H1 (cell line): Measurements from ENCODE around the gene C12orf75. TPM values are rescaled to one million over a fixed set of nuclear protein-coding genes. Genes with fewer than 3 reads are reported as not detected.
A peak's percentile ranks its signal among the peaks of the same experiment; 100 is the strongest.

Experiments used
- CTCF ChIA-PET: fragments of 300-600 bp; sonication (Branson Sonifier 250); formaldehyde crosslinking; loops from one replicate; lab custom pipeline; 2021; ENCODE audit not compliant: partially characterized antibody; lab: Charles Lee
- POLR2A ChIA-PET: fragments of 300-600 bp; sonication (Branson Sonifier 250); formaldehyde crosslinking; loops from one replicate; lab custom pipeline; 2021; ENCODE audit warnings: inconsistent platforms; ENCODE audit not compliant: partially characterized antibody; lab: Charles Lee
- DNase-seq, 2 experiments: peaks; one replicate each; pipeline versions ENCODE4 v3.0.0 to v3.0.0-alpha.2; 2010 to 2022; ENCODE audit warnings: low spot score in 2 of 2, low read depth in 1 of 2, mixed read lengths in 1 of 2
- FAIRE-seq: peaks from 2 replicates; lab custom pipeline; 2011; peaks lifted over from hg19 to GRCh38; lab: Jason Lieb, UNC
- H2AFZ ChIP-seq: 2 replicates; pipeline ENCODE4 v1.8.1; 2012; ENCODE audit warnings: low read length, inconsistent platforms
- H2AK5ac ChIP-seq: 2 replicates; pipeline ENCODE4 v1.6.1; 2013; ENCODE audit warnings: low read depth, low read length
- H2BK120ac ChIP-seq: replicated peaks from 2 replicates; pipeline ENCODE3; 2013; ENCODE audit warnings: low read depth, low read length, inconsistent platforms
- H2BK12ac ChIP-seq: 2 replicates; pipeline ENCODE4 v1.6.1; 2013; ENCODE audit warnings: low read depth, low read length
- H2BK15ac ChIP-seq: 2 replicates; pipeline ENCODE4 v1.6.1; 2013; ENCODE audit warnings: low read length
- H2BK20ac ChIP-seq: 2 replicates; pipeline ENCODE4 v1.6.1; 2013; ENCODE audit warnings: low read length
- H2BK5ac ChIP-seq: 2 replicates; pipeline ENCODE4 v1.6.1; 2013; ENCODE audit warnings: low read depth, low read length
- H3K14ac ChIP-seq: 2 replicates; pipeline ENCODE4 v1.6.1; 2013; ENCODE audit warnings: inconsistent platforms; ENCODE audit not compliant: insufficient read length
- H3K18ac ChIP-seq: 2 replicates; pipeline ENCODE4 v1.6.1; 2013; ENCODE audit warnings: low read length; ENCODE audit errors: extremely low read depth
- H3K23ac ChIP-seq: 2 replicates; pipeline ENCODE4 v1.6.1; 2013; ENCODE audit warnings: inconsistent platforms; ENCODE audit not compliant: insufficient read length
- H3K23me2 ChIP-seq: 2 replicates; pipeline ENCODE4 v1.6.1; 2013; ENCODE audit warnings: low read depth, low read length
- H3K27ac ChIP-seq: 2 replicates; pipeline ENCODE4 v1.6.1; 2011; ENCODE audit warnings: low read depth, low read length, inconsistent platforms
- H3K27me3 ChIP-seq, 4 experiments: replicated peaks in 1 of 4; 1 replicate in 1 of 4; 2 replicates in 3 of 4; pipeline versions ENCODE4 v1.6.1 to v1.8.1; 2011 to 2013; ENCODE audit warnings: low read length in 3 of 4, mild to moderate bottlenecking in 3 of 4, inconsistent platforms in 2 of 4, mixed read lengths in 2 of 4, moderate library complexity in 1 of 4; ENCODE audit not compliant: control insufficient read depth in 3 of 4, insufficient read depth in 3 of 4; ENCODE audit errors: extremely low read depth in 1 of 4
- H3K36me3 ChIP-seq, 4 experiments: 2 replicates each; pipeline versions ENCODE4 v1.6.1 to v1.8.1; 2011 to 2013; ENCODE audit warnings: mild to moderate bottlenecking in 4 of 4, low read length in 3 of 4, moderate library complexity in 2 of 4, control low read depth in 1 of 4, inconsistent platforms in 1 of 4; ENCODE audit not compliant: insufficient read depth in 4 of 4, control insufficient read depth in 2 of 4
- H3K4ac ChIP-seq: replicated peaks from 2 replicates; pipeline ENCODE3; 2013; ENCODE audit warnings: low read length, low read depth, mixed read lengths, inconsistent platforms; ENCODE audit not compliant: insufficient read length
- H3K4me1 ChIP-seq, 4 experiments: replicated peaks in 1 of 4; 1 replicate in 1 of 4; 2 replicates in 3 of 4; pipeline versions ENCODE4 v1.6.1 to v1.8.1; 2011 to 2013; ENCODE audit warnings: low read length in 3 of 4, inconsistent platforms in 2 of 4, mixed read lengths in 1 of 4; ENCODE audit not compliant: insufficient read depth in 4 of 4, control insufficient read depth in 3 of 4
- H3K4me2 ChIP-seq, 2 experiments: 2 replicates each; pipeline versions ENCODE4 v1.6.1 to v1.8.1; 2011 to 2013; ENCODE audit warnings: low read depth in 2 of 2, low read length in 2 of 2, control low read depth in 1 of 2, inconsistent platforms in 1 of 2, mild to moderate bottlenecking in 1 of 2; ENCODE audit not compliant: insufficient read depth in 1 of 2
- H3K4me3 ChIP-seq, 4 experiments: fragments of 200-600, 300-600 bp in 1 of 4; sonication (generic), shearing (Covaris generic), sonication (Bioruptor Twin) in 1 of 4; 2 replicates each; pipeline versions ENCODE4 v1.5.1 to v1.8.1; 2011 to 2016; ENCODE audit warnings: low read length in 4 of 4, low read depth in 3 of 4, control low read depth in 2 of 4, inconsistent platforms in 2 of 4, mild to moderate bottlenecking in 2 of 4, mixed read lengths in 1 of 4, moderate library complexity in 1 of 4; ENCODE audit not compliant: insufficient read depth in 2 of 4; ENCODE audit errors: extremely low read depth in 1 of 4
- H3K56ac ChIP-seq: replicated peaks from 2 replicates; pipeline ENCODE3; 2013; ENCODE audit warnings: low read depth, mild to moderate bottlenecking, mixed read lengths, low read length, inconsistent platforms; ENCODE audit not compliant: insufficient read length
- H3K79me1 ChIP-seq: 2 replicates; pipeline ENCODE4 v1.6.1; 2013; ENCODE audit warnings: low read depth, low read length, control low read depth
- H3K79me2 ChIP-seq, 2 experiments: 2 replicates each; pipeline versions ENCODE4 v1.6.1 to v1.8.1; 2012 to 2013; ENCODE audit warnings: low read length in 2 of 2, mild to moderate bottlenecking in 2 of 2, inconsistent platforms in 1 of 2; ENCODE audit not compliant: insufficient read depth in 2 of 2, control insufficient read depth in 1 of 2
- H3K9ac ChIP-seq, 4 experiments: replicated peaks in 1 of 4; 1 replicate in 1 of 4; 2 replicates in 3 of 4; pipeline versions ENCODE4 v1.6.1 to v1.8.1; 2011 to 2013; ENCODE audit warnings: low read depth in 3 of 4, low read length in 3 of 4, control low read depth in 2 of 4, mild to moderate bottlenecking in 2 of 4, moderate library complexity in 2 of 4, inconsistent platforms in 1 of 4; ENCODE audit errors: extremely low read depth in 1 of 4
- H3K9me3 ChIP-seq, 2 experiments: 2 replicates each; pipeline versions ENCODE4 v1.6.1 to v1.8.1; 2012 to 2013; ENCODE audit warnings: mild to moderate bottlenecking in 2 of 2, moderate library complexity in 2 of 2, control low read depth in 1 of 2, inconsistent platforms in 1 of 2, low read depth in 1 of 2, low read length in 1 of 2, mixed read lengths in 1 of 2; ENCODE audit not compliant: insufficient read depth in 2 of 2
- H4K20me1 ChIP-seq, 2 experiments: replicated peaks in 1 of 2; 2 replicates each; pipeline versions ENCODE3 to v1.8.1; 2011 to 2013; ENCODE audit warnings: inconsistent platforms in 2 of 2, low read length in 2 of 2, mild to moderate bottlenecking in 1 of 2; ENCODE audit not compliant: insufficient read depth in 2 of 2, control insufficient read depth in 1 of 2
- H4K5ac ChIP-seq: 2 replicates; pipeline ENCODE4 v1.6.1; 2013; ENCODE audit warnings: low read length, low read depth, mixed read lengths, inconsistent platforms; ENCODE audit not compliant: insufficient read length
- H4K8ac ChIP-seq: 2 replicates; pipeline ENCODE4 v1.8.0; 2013; ENCODE audit warnings: mild to moderate bottlenecking, moderate library complexity, low read length, inconsistent platforms; ENCODE audit not compliant: insufficient read depth; ENCODE audit errors: extremely low read depth
- H4K91ac ChIP-seq: replicated peaks from 2 replicates; pipeline ENCODE3; 2013; ENCODE audit warnings: low read length, mixed read lengths, inconsistent platforms; ENCODE audit not compliant: insufficient read length
- EGR1 ChIP-seq: IDR thresholded peaks from 2 replicates; pipeline ENCODE4 v1.6.1; 2011; ENCODE audit warnings: low read depth, low read length, borderline replicate concordance
- FOSL1 ChIP-seq: IDR thresholded peaks from 2 replicates; pipeline ENCODE4 v1.6.1; 2011; ENCODE audit warnings: mild to moderate bottlenecking, low read depth, low read length, moderate library complexity; ENCODE audit not compliant: insufficient read depth
- JUN ChIP-seq: IDR thresholded peaks from 2 replicates; pipeline ENCODE4 v1.6.1; 2011; ENCODE audit warnings: low read depth, mild to moderate bottlenecking, improper control_type of control experiment, low read length
- NRF1 ChIP-seq: IDR thresholded peaks from 2 replicates; pipeline ENCODE4 v1.6.1; 2011; ENCODE audit warnings: mild to moderate bottlenecking, low read depth, low read length, improper control_type of control experiment
- PHF8 ChIP-seq: fragments of 200-600 bp; sonication (generic); conservative IDR thresholded peaks from 2 replicates; pipeline ENCODE4 v1.7.1; 2012; ENCODE audit warnings: low read depth, mild to moderate bottlenecking, inconsistent platforms, low read length, moderate library complexity
- RAD21 ChIP-seq, 2 experiments: IDR thresholded peaks in 1 of 2; conservative IDR thresholded peaks in 1 of 2; 2 replicates each; pipeline ENCODE4 v1.6.1; 2011; ENCODE audit warnings: low read depth in 2 of 2, low read length in 2 of 2, improper control_type of control experiment in 1 of 2, inconsistent platforms in 1 of 2, mild to moderate bottlenecking in 1 of 2, moderate library complexity in 1 of 2
- SAP30 ChIP-seq: fragments of 300-600 bp; sonication (generic); IDR thresholded peaks from 2 replicates; pipeline ENCODE4 v1.7.1; 2012; ENCODE audit warnings: low read length, moderate library complexity, mild to moderate bottlenecking, inconsistent platforms; ENCODE audit not compliant: insufficient read depth, insufficient replicate concordance
- WGBS, 2 experiments: shearing (Covaris generic) in 1 of 2; methylation state at CpG; one replicate each; pipeline versions ENCODE4 v1.1.6 to v1.1.7; 2013 to 2015; ENCODE audit warnings: low lambda C conversion rate in 2 of 2, mixed read lengths in 2 of 2, inconsistent platforms in 1 of 2, low coverage in 1 of 2, missing lambda C conversion rate in 1 of 2; ENCODE audit not compliant: insufficient replicate concordance in 2 of 2, insufficient coverage in 1 of 2, insufficient read length in 1 of 2; ENCODE audit errors: extremely low coverage in 1 of 2, missing lambda C conversion rate in 1 of 2; 5-methylcytosine and 5-hydroxymethylcytosine counted together
- polyA plus RNA-seq, 7 experiments: library from polyadenylated mRNA; depleted of rRNA in 3 of 7; stranded (reverse) in 5 of 7; unstranded in 2 of 7; fragments of >200 nt in 5 of 7; fragments of 200-250 nt in 2 of 7; gene quantifications; 1 replicate in 5 of 7; 2 replicates in 1 of 7; 4 replicates in 1 of 7; pipeline versions ENCODE4 v1.2.1 to v1.2.3, GENCODE V29; 2011 to 2013; ENCODE audit warnings: missing spikeins in 2 of 7, mixed read lengths in 2 of 7
- total RNA-seq: library from RNA; stranded (reverse); fragmentation: NEBNext Ultra II Directional; extraction: Animal tissue kit (Norgen Biotek cat#: 25700); gene quantifications from 2 replicates; pipeline ENCODE4 v1.2.1, GENCODE V29; 2021
- TF ChIP-seq, protein P1 (sequence below), 3 experiments: IDR thresholded peaks; 1 replicate in 2 of 3; 2 replicates in 1 of 3; pipeline versions ENCODE4 v1.5.1 to v1.6.1; 2011; ENCODE audit warnings: low read length in 3 of 3, mild to moderate bottlenecking in 3 of 3, inconsistent platforms in 2 of 3, low read depth in 1 of 3, moderate library complexity in 1 of 3; ENCODE audit not compliant: insufficient read depth in 1 of 3; ENCODE audit errors: control extremely low read depth in 1 of 3

The C12orf75 gene
- total and polyA plus RNA-seq, 2 of the 8 experiments (the other 6 are each of a cell fraction or from before 2014, with no cell fraction given) = 26.4 to 41.2 TPM

DNA sequence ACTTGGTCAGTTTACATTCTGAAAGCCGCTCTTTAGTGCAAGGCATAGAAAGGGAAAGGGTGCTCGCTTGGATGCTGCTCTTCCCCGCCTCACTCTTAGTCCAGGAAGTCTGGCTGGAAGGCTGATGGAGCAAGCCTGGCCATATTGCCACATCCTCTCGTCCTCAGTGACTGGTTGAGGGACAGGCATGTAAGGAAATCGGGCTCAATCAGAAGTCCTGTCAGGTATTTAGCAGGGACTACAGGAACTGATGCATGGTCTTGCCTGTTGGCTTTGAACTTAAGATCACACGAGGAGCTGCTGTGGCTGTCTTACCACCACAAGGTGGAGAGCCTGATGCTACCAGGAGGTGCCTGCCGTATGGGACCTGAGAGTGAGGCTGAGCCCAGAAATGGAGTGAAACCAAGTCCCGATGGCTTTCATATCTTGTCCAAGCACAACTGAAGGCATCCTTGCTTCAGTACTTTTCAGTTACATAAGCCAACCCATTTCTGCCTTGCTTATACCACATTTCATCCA lies 10.7 kb upstream of the C12orf75 start:
- no peak overlapping the region for H2BK15ac ChIP-seq
- H3K23ac ChIP-seq = no peak overlapping the region
- H2AFZ ChIP-seq = no peak overlapping the region
- no peak overlapping the region for H3K56ac ChIP-seq
- H3K4me2 ChIP-seq = no peak overlapping the region
- H4K20me1 ChIP-seq = no peaks in the 10 kb centered on the region
- no peak overlapping the region for H3K4ac ChIP-seq
- 82% methylated on average over 8 of the region's 8 CpGs; no CpG with 5 or more reads in 1 of the 2 experiments for WGBS, 2 experiments
- H3K79me1 ChIP-seq = no peaks in the 10 kb centered on the region
- no peak overlapping the region for H3K4me3 ChIP-seq
- H3K27ac ChIP-seq = no peak overlapping the region
- no peaks in the 10 kb centered on the region for H3K79me2 ChIP-seq
- no peak overlapping the region for H3K14ac ChIP-seq
- no peaks in the 10 kb centered on the region for H3K36me3 ChIP-seq
- POLR2A ChIA-PET = interaction anchor here (1.2 kb wide), 2 partner anchors 11 to 22 kb away, joined by 4 to 5 read pairs; partner anchors contain the start of gene C12orf75
- no peaks in the 10 kb centered on the region for H3K23me2 ChIP-seq
- no peak overlapping the region for H4K91ac ChIP-seq
- DNase-seq (no peak), FAIRE-seq (no peak)
- H3K27me3 ChIP-seq = no peaks in the 10 kb centered on the region
- no peak overlapping the region for H3K9ac ChIP-seq
- no peak overlapping the region for H2BK120ac ChIP-seq
- H3K18ac ChIP-seq = no peak overlapping the region
- H2BK20ac ChIP-seq = no peak overlapping the region
- H2AK5ac ChIP-seq = no peak overlapping the region
- H2BK5ac ChIP-seq = 0 out of 2 replicates have a peak overlapping the region, but pooled peaks have one; percentile 0
- H2BK12ac ChIP-seq = no peak overlapping the region
- no peak for TF ChIP-seq JUN
- TF ChIP-seq NRF1 = no peak
- no peak for TF ChIP-seq SAP30
- no peak for TF ChIP-seq PHF8
- TF ChIP-seq, protein P1, sequence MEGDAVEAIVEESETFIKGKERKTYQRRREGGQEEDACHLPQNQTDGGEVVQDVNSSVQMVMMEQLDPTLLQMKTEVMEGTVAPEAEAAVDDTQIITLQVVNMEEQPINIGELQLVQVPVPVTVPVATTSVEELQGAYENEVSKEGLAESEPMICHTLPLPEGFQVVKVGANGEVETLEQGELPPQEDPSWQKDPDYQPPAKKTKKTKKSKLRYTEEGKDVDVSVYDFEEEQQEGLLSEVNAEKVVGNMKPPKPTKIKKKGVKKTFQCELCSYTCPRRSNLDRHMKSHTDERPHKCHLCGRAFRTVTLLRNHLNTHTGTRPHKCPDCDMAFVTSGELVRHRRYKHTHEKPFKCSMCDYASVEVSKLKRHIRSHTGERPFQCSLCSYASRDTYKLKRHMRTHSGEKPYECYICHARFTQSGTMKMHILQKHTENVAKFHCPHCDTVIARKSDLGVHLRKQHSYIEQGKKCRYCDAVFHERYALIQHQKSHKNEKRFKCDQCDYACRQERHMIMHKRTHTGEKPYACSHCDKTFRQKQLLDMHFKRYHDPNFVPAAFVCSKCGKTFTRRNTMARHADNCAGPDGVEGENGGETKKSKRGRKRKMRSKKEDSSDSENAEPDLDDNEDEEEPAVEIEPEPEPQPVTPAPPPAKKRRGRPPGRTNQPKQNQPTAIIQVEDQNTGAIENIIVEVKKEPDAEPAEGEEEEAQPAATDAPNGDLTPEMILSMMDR (IDR thresholded peaks at IDR 0.05; ENCODE audit: control extremely low read depth in 1 of 3, insufficient read depth in 1 of 3, low read depth in 1 of 3, low read length in 3 of 3) = peak; percentile 28 to 51 (median 32)
- no peak for TF ChIP-seq EGR1
- TF ChIP-seq RAD21 (IDR thresholded peaks at IDR 0.05 in 1 of 2, conservative IDR thresholded peaks at IDR 0.05 in 1 of 2; ENCODE audit: low read depth in 2 of 2, low read length in 2 of 2) = peak; percentile 33 to 57
- no peak for TF ChIP-seq FOSL1
- CTCF ChIA-PET = interaction anchor here (0.7 to 3.9 kb wide), 10 partner anchors 10 to 78 kb away, joined by 3 to 15 read pairs (median 5); no protein-coding TSS in a partner anchor
- H3K9me3 ChIP-seq = 0 out of 4 replicates have a peak, but pooled peaks cover 1 to 6% of the 10 kb centered on the region in 2 experiments
- no peak overlapping the region for H4K5ac ChIP-seq
- peaks cover 0 to 2% (median 0%) of the 10 kb centered on the region in 4 experiments; a peak in 1 of 7 replicates for H3K4me1 ChIP-seq
- H4K8ac ChIP-seq = no peak overlapping the region
